ENCODE data around the gene KCTD1.

GRCh38 chr18:26511339-26512071, 36.8 kb downstream of the KCTD1 start:
- TF ChIP-seq RBBP5 (conservative IDR thresholded peaks at IDR 0.05), result no peak
- no peak for TF ChIP-seq NFYB (IDR thresholded peaks at IDR 0.05; ENCODE audit: insufficient read depth, low read depth, low read length)
- no peak for TF ChIP-seq MAX (IDR thresholded peaks at IDR 0.05; ENCODE audit: low read depth, low read length)
- TF ChIP-seq CTCF (IDR thresholded peaks at IDR 0.05 in 2 of 3, conservative IDR thresholded peaks at IDR 0.05 in 1 of 3; ENCODE audit: control insufficient read depth in 2 of 3, extremely low read depth in 1 of 3, insufficient read depth in 1 of 3, low read depth in 3 of 3, low read length in 3 of 3), result no peak
- TF ChIP-seq REST (IDR thresholded peaks at IDR 0.05; ENCODE audit: low read depth, low read length), result no peak
- TF ChIP-seq POLR2AphosphoS5 (IDR thresholded peaks at IDR 0.05; ENCODE audit: low read length), result no peak
- no peak for TF ChIP-seq CHD2 (IDR thresholded peaks at IDR 0.05; ENCODE audit: borderline replicate concordance, low read depth, low read length)
- TF ChIP-seq POLR2A (IDR thresholded peaks at IDR 0.05; ENCODE audit: low read depth, low read length), result no peak
